Measurements from ENCODE around the gene OR6V1.

- TF ChIP-seq ZBTB7A (IDR thresholded peaks at IDR 0.05; ENCODE audit: low read depth) (no peak), REST (IDR thresholded peaks at IDR 0.05; ENCODE audit: low read depth) (no peak)
Measured at GRCh38 chr7:143054621-143055020, 2.5 kb downstream of the OR6V1 start.

All from Ishikawa (cell line).